ENCODE data around the gene MED13L.

DNA sequence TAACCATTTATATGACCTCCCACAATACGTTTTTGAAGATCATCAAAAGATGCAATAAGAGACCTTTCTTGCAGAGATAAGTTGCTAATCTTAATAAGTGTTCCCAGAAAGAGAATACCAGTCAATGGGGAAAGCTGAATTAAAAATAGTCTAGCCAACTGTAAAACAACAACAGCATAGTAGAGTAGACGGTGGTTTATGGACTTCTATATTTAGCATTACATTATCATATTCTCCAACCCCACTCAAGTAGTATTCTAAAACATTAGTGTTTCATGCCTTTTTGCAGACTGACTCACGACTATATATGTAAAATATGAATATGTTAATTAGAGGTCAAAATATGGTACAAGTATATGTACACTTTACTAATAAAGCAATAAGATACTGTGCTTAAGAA, 218.9 kb downstream of the MED13L start:
- TF ChIP-seq POLR2AphosphoS5 (IDR thresholded peaks at IDR 0.05; ENCODE audit: low read depth, low read length) (no peak), TAF1 (IDR thresholded peaks at IDR 0.05; ENCODE audit: borderline replicate concordance, insufficient read depth, low read length) (no peak)

Data from PFSK-1 (cell line).